OCI-LY1 (cell line): ENCODE data around the gene ZP2.

ENCODE experiments used
- H2AFZ ChIP-seq: fragments of 200-600 bp; sonication (generic), shearing (Covaris generic); 2 replicates; pipeline ENCODE4 v1.6.0; 2014; ENCODE audit warnings: antibody characterized with exemption, mild to moderate bottlenecking, low read length
- H3F3A ChIP-seq: fragments of 200-600 bp; sonication (generic), shearing (Covaris generic); 2 replicates; pipeline ENCODE4 v1.6.0; 2014; ENCODE audit warnings: mild to moderate bottlenecking, antibody characterized with exemption, low read length, moderate library complexity; ENCODE audit not compliant: insufficient read depth
- H3K27ac ChIP-seq: fragments of 200-600 bp; sonication (generic); 2 replicates; pipeline ENCODE4 v1.5.1; 2014; ENCODE audit warnings: low read length, mixed run types, mild to moderate bottlenecking, low read depth; ENCODE audit not compliant: poor library complexity, severe bottlenecking
- H3K27me3 ChIP-seq: fragments of 200-600 bp; sonication (generic); 2 replicates; pipeline ENCODE4 v1.6.0; 2014; ENCODE audit warnings: antibody characterized with exemption, mild to moderate bottlenecking, low read length, moderate library complexity; ENCODE audit not compliant: insufficient read depth
- H3K36me3 ChIP-seq: fragments of 200-600 bp; sonication (generic); 2 replicates; pipeline ENCODE4 v1.6.1; 2014; ENCODE audit warnings: mild to moderate bottlenecking, antibody characterized with exemption, low read length, moderate library complexity, mixed read lengths; ENCODE audit not compliant: insufficient read depth
- H3K4me1 ChIP-seq: fragments of 200-600 bp; sonication (generic); 2 replicates; pipeline ENCODE4 v1.5.1; 2014; ENCODE audit warnings: mild to moderate bottlenecking, low read length, moderate library complexity; ENCODE audit not compliant: insufficient read depth, severe bottlenecking
- H3K4me2 ChIP-seq: fragments of 200-600 bp; sonication (generic), shearing (Covaris generic); 2 replicates; pipeline ENCODE4 v1.6.1; 2014; ENCODE audit warnings: low read length
- H3K4me3 ChIP-seq: fragments of 200-600 bp; sonication (generic); 2 replicates; pipeline ENCODE4 v1.5.1; 2014; ENCODE audit warnings: low read length, low read depth, mild to moderate bottlenecking, mixed read lengths; ENCODE audit not compliant: poor library complexity, severe bottlenecking
- H3K79me2 ChIP-seq: fragments of 200-600 bp; shearing (Covaris generic); 2 replicates; pipeline ENCODE4 v1.6.1; 2016; ENCODE audit warnings: mixed run types, low read length, mixed read lengths; ENCODE audit not compliant: insufficient read depth
- H3K9ac ChIP-seq: fragments of 200-600 bp; sonication (generic), shearing (Covaris generic); 2 replicates; pipeline ENCODE4 v1.6.1; 2014; ENCODE audit warnings: mild to moderate bottlenecking, low read length, mixed read lengths
- H3K9me2 ChIP-seq: fragments of 200-600 bp; sonication (generic), shearing (Covaris generic); 2 replicates; pipeline ENCODE4 v1.6.1; 2014; ENCODE audit warnings: low read depth, mild to moderate bottlenecking, low read length, mixed read lengths
- H3K9me3 ChIP-seq: fragments of 200-600 bp; shearing (Covaris generic); 2 replicates; pipeline ENCODE4 v1.6.1; 2014; ENCODE audit warnings: low read length, mixed read lengths
- H4K20me1 ChIP-seq: fragments of 200-600 bp; sonication (generic), shearing (Covaris generic); 2 replicates; pipeline ENCODE4 v1.6.0; 2016; ENCODE audit warnings: mild to moderate bottlenecking, low read length; ENCODE audit not compliant: insufficient read depth
- EZH2 ChIP-seq: fragments of 200-600 bp; sonication (generic), shearing (Covaris generic); IDR thresholded peaks from 2 replicates; pipeline ENCODE4 v1.8.0; 2017; ENCODE audit warnings: borderline replicate concordance, mixed run types, mild to moderate bottlenecking, antibody characterized with exemption, low read length, moderate library complexity, mixed read lengths
- TF ChIP-seq, protein P1 (sequence below): fragments of 200-600 bp; sonication (generic), shearing (Covaris generic); IDR thresholded peaks from 2 replicates; pipeline ENCODE4 v1.5.1; 2017; ENCODE audit warnings: mild to moderate bottlenecking, antibody characterized with exemption, low read length, moderate library complexity, mixed read lengths

ZP2 gene

DNA sequence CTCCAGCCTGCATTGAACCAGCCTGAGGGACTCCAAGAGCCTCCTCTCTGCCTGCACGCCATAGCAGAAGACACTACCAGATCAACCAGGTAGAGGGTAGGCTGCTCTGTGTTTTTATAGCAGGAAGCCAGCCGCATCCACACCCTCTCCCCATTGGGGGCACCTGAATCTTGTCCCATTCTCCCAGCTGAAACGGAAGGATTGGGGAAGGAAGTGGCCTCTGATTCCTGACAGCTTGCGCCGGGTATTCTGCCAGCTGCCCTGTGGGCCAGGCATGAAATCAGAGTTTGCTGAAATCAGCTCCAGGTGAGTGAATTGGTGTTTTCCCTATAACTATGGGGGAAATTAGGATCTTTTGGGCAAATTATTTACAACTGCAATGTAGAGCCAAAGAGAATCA lies at the start of gene ZP2:
TSS of gene ZP2 (minus strand) at position 89 of the 400 bp plus-strand sequence. CDS start at position 62, 27 bp downstream.
- H3K9me2 ChIP-seq, result no peaks in the 10 kb centered on the region
- no peaks in the 10 kb centered on the region for H3K79me2 ChIP-seq
- H3K4me1 ChIP-seq, result no peaks in the 10 kb centered on the region
- TF ChIP-seq EZH2, result no peak
- TF ChIP-seq, protein P1, sequence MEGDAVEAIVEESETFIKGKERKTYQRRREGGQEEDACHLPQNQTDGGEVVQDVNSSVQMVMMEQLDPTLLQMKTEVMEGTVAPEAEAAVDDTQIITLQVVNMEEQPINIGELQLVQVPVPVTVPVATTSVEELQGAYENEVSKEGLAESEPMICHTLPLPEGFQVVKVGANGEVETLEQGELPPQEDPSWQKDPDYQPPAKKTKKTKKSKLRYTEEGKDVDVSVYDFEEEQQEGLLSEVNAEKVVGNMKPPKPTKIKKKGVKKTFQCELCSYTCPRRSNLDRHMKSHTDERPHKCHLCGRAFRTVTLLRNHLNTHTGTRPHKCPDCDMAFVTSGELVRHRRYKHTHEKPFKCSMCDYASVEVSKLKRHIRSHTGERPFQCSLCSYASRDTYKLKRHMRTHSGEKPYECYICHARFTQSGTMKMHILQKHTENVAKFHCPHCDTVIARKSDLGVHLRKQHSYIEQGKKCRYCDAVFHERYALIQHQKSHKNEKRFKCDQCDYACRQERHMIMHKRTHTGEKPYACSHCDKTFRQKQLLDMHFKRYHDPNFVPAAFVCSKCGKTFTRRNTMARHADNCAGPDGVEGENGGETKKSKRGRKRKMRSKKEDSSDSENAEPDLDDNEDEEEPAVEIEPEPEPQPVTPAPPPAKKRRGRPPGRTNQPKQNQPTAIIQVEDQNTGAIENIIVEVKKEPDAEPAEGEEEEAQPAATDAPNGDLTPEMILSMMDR, result no peak
- H3K27ac ChIP-seq, result no peak within 1 kb of the TSS
- H3K4me2 ChIP-seq, result no peak within 1 kb of the TSS
- no peak within 1 kb of the TSS for H2AFZ ChIP-seq
- no peaks in the 10 kb centered on the region for H3F3A ChIP-seq
- H3K4me3 ChIP-seq, result no peak within 1 kb of the TSS
- H3K27me3 ChIP-seq, result peaks cover 5% of the 10 kb centered on the region; the same call in 1 of the 2 replicates
- no peaks in the 10 kb centered on the region for H4K20me1 ChIP-seq
- H3K9me3 ChIP-seq, result no peaks in the 10 kb centered on the region
- H3K9ac ChIP-seq, result no peak within 1 kb of the TSS
- no peaks in the 10 kb centered on the region for H3K36me3 ChIP-seq

DNA sequence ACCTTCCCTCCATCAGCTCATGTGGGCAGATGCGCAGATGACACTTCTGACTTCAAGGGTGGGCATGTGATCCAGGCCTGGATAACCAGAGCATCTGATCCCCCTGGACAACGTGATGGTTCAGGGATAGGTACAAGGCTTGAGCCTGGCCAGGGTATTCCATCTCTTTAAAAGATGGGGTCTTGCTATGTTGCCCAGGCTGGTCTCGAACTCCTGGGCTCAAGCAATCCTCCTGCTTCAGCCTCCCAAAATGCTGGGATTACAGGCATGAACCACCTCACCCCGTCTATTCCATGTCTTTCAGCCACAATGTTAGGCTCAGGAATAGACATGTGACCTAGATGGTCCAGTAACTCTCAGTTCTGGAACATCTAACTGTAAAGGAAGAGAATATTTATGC lies 45.9 kb upstream of the ZP2 start:
- no peaks in the 10 kb centered on the region for H3K4me1 ChIP-seq
- no peaks in the 10 kb centered on the region for H3K79me2 ChIP-seq
- no peaks in the 10 kb centered on the region for H4K20me1 ChIP-seq
- no peaks in the 10 kb centered on the region for H3F3A ChIP-seq
- H3K27me3 ChIP-seq, result peaks cover 4% of the 10 kb centered on the region; the same call in 1 of the 2 replicates
- no peaks in the 10 kb centered on the region for H3K9me3 ChIP-seq
- no peak overlapping the region for H3K4me3 ChIP-seq
- H3K9me2 ChIP-seq, result no peaks in the 10 kb centered on the region
- no peak for TF ChIP-seq EZH2
- TF ChIP-seq, protein P1, result no peak
- H3K36me3 ChIP-seq, result no peaks in the 10 kb centered on the region
- H3K4me2 ChIP-seq, result no peak overlapping the region
- no peak overlapping the region for H3K27ac ChIP-seq
- no peak overlapping the region for H3K9ac ChIP-seq
- no peak overlapping the region for H2AFZ ChIP-seq

DNA sequence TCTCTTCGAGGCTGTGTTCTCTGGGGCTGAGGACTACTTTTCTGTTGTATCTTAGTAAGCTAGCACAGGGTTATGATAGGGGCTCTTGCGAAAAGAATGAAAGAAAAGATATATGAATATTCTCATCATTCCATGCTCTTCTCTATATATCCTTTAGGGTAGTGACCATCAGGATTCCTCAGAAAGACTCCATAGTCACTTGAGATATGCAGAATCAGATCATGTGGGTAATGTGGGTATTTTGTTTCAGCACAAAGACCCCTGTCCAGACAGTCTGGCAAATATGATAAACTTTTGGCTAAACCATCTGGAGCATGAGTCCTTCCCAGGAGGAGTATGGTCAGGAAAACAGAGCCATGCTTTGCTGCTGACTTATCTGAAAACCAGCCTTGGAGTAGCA lies 45.3 kb upstream of the ZP2 start:
- Histone ChIP-seq H3F3A (no peaks in the 10 kb centered on the region), H3K4me3 (no peak overlapping the region), H3K4me2 (no peak overlapping the region), H3K27me3 (peaks cover 4% of the 10 kb centered on the region; the same call in 1 of the 2 replicates), H3K9me3 (no peaks in the 10 kb centered on the region), H3K36me3 (no peaks in the 10 kb centered on the region), H3K9ac (no peak overlapping the region), H4K20me1 (no peaks in the 10 kb centered on the region), H3K27ac (no peak overlapping the region), H3K4me1 (no peaks in the 10 kb centered on the region), H2AFZ (no peak overlapping the region), H3K79me2 (no peaks in the 10 kb centered on the region), H3K9me2 (no peaks in the 10 kb centered on the region)
- TF ChIP-seq, protein P1, result no peak
